Lower lobe of right lung (tissue), 2 donors: ENCODE results near the gene DLX1. TPM values are rescaled to one million over a fixed set of nuclear protein-coding genes. Genes with fewer than 3 reads are reported as not detected.

Experiments used
- ATAC-seq, 2 donors: fragments of 200-7000 bp; cut with Tn5 transposase; one replicate each; pipeline ENCODE4 v1.9.1; 2020 to 2022; ENCODE audit warnings: mild to moderate bottlenecking in 2 of 2, moderate library complexity in 2 of 2
- DNase-seq: peaks from one replicate; pipeline ENCODE4 v3.0.0-alpha.2; 2020
- H3K27ac ChIP-seq: fragments of 200-600 bp; one replicate; pipeline ENCODE4 v1.8.0; 2022
- H3K27me3 ChIP-seq: fragments of 200-600 bp; one replicate; pipeline ENCODE4 v1.8.0; 2022; ENCODE audit warnings: low read depth
- H3K36me3 ChIP-seq: fragments of 200-600 bp; one replicate; pipeline ENCODE4 v1.8.0; 2022; ENCODE audit warnings: mild to moderate bottlenecking
- H3K4me1 ChIP-seq: fragments of 200-600 bp; one replicate; pipeline ENCODE4 v1.8.0; 2022
- H3K4me3 ChIP-seq: fragments of 200-600 bp; one replicate; pipeline ENCODE4 v1.8.0; 2022; ENCODE audit warnings: mild to moderate bottlenecking
- H3K9me3 ChIP-seq: fragments of 200-600 bp; one replicate; pipeline ENCODE4 v1.8.0; 2022
- CTCF ChIP-seq: fragments of 200-600 bp; IDR thresholded peaks from one replicate; pipeline ENCODE4 v1.8.0; 2022; ENCODE audit warnings: antibody characterized with exemption, mild to moderate bottlenecking
- intact Hi-C: fragments of 100-400 bp; cut with DNase I; formaldehyde crosslinking; loops from one replicate; pipeline ENCODE4 v1.11.0; 2022
- total RNA-seq: library from RNA; stranded (reverse); fragmentation: NEBNext Ultra II Directional; extraction: Animal tissue kit (Norgen Biotek cat#: 25700); gene quantifications from one replicate; pipeline ENCODE4 v1.2.1, GENCODE V29; 2021
- donor health status: DM: no; HTN: yes; CAD: no; lungs with severe emphysema.

The DLX1 gene
- total RNA-seq, 1 donor from 2014 or later = not detected

GRCh38 chr2:172049567-172050120 lies 35.7 kb upstream of the DLX1 start:
- no peaks in the 10 kb centered on the region for H3K4me1 ChIP-seq
- DNase-seq (no peak), ATAC-seq (no peak)
- no peaks in the 10 kb centered on the region for H3K27me3 ChIP-seq
- H3K27ac ChIP-seq = no peak overlapping the region
- H3K4me3 ChIP-seq = no peak overlapping the region
- H3K9me3 ChIP-seq = no peaks in the 10 kb centered on the region
- H3K36me3 ChIP-seq = no peaks in the 10 kb centered on the region
- TF ChIP-seq CTCF = no peak
- intact Hi-C loops = no loop called here

- TF ChIP-seq CTCF = no peak
- ATAC-seq (no peak), DNase-seq (no peak)
- intact Hi-C loops = no loop called here
- Histone ChIP-seq H3K27me3 (no peaks in the 10 kb centered on the region), H3K9me3 (no peaks in the 10 kb centered on the region), H3K4me3 (no peak overlapping the region), H3K4me1 (no peaks in the 10 kb centered on the region), H3K27ac (no peak overlapping the region), H3K36me3 (no peaks in the 10 kb centered on the region)
These were observed 34.7 kb upstream of the DLX1 start for GRCh38 chr2:172050479-172051125.

GRCh38 chr2:172052000-172052983 lies 33.0 kb upstream of the DLX1 start:
- Histone ChIP-seq H3K4me1 (no peaks in the 10 kb centered on the region), H3K4me3 (no peak overlapping the region), H3K9me3 (no peaks in the 10 kb centered on the region), H3K36me3 (no peaks in the 10 kb centered on the region), H3K27ac (no peak overlapping the region), H3K27me3 (no peaks in the 10 kb centered on the region)
- TF ChIP-seq CTCF = no peak
- DNase-seq (no peak), ATAC-seq (no peak)
- intact Hi-C loops = no loop called here

- H3K27me3 ChIP-seq = no peaks in the 10 kb centered on the region
- no peak overlapping the region for H3K27ac ChIP-seq
- H3K4me1 ChIP-seq = no peaks in the 10 kb centered on the region
- no peak for TF ChIP-seq CTCF
- ATAC-seq (no peak), DNase-seq (no peak)
- H3K4me3 ChIP-seq = no peak overlapping the region
- intact Hi-C loops = no loop called here
- H3K9me3 ChIP-seq = no peaks in the 10 kb centered on the region
- no peaks in the 10 kb centered on the region for H3K36me3 ChIP-seq
These were observed 31.8 kb upstream of the DLX1 start for GRCh38 chr2:172053486-172053885.

- Histone ChIP-seq H3K27me3 (no peaks in the 10 kb centered on the region), H3K4me3 (no peak overlapping the region), H3K4me1 (no peaks in the 10 kb centered on the region), H3K9me3 (no peaks in the 10 kb centered on the region), H3K27ac (no peak overlapping the region), H3K36me3 (no peaks in the 10 kb centered on the region)
- intact Hi-C loops = no loop called here
- no peak for TF ChIP-seq CTCF
- DNase-seq = no peak
- no peak for ATAC-seq
These were observed 29.0 kb upstream of the DLX1 start for GRCh38 chr2:172056293-172056692.
